Astrocyte (in vitro differentiated cells and primary cell): ENCODE results near the gene COL9A3.

ENCODE experiments used
- CTCF ChIP-seq: IDR thresholded peaks from 2 replicates; pipeline ENCODE4 v1.5.1; 2011; ENCODE audit warnings: low read depth, mild to moderate bottlenecking, inconsistent platforms, low read length, moderate library complexity; ENCODE audit not compliant: insufficient read depth
- EZH2 ChIP-seq: IDR thresholded peaks from 2 replicates; pipeline ENCODE4 v1.6.1; 2012; ENCODE audit warnings: mild to moderate bottlenecking, low read length, inconsistent platforms; ENCODE audit not compliant: insufficient read depth

DNA sequence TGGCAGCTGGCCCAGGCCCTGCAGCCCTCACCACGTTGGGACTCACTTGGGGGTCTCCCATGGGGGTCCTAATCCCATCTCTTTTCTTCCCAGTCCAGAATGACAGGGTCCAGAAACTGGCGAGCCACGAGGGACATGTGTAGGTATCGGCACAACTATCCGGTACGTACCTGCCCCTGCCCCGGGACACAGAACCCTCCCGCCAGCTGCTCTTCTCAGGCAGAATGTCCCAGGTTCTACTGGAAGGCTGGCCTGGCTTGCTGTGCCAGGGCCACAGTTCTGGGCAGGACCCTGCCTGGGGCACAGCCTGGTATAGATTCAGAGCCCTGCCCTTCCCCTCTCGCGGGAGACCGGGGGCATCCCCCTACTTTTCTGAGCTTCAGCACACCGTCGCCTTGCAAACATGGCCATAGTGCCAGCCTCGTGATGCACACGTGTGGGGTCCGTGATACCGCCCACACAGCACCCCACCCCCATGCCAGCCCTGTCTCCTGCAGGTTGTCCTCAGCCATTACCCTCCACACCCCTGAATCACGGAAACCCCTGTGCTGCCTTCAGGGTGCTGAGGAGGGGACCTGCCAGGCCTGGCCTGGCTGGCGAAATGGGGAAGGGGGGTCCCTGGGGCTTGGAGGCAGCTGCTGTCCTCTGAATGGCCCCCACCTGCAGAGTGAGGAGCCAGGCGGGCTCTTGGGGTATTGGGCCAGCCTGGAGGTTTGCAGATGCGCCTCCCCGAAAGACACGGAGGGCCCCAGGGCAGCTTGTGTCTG lies 9.2 kb upstream of the COL9A3 start:
- no peak for TF ChIP-seq CTCF
- TF ChIP-seq EZH2, result no peak
